A549 (cell line): ENCODE data around the gene TULP3. TPM values are rescaled to one million over a fixed set of nuclear protein-coding genes. Genes with fewer than 3 reads are reported as not detected.
"Not testable (repeated sequence)": the region's sequence is repeated elsewhere in the genome, so short reads cannot be mapped to it uniquely, and the experiment has no call there.

Experiments used
- ATAC-seq, 2 experiments: fragments of 200-7000 bp in 1 of 2; fragments of >200 bp in 1 of 2; cut with Nextera tagmentation in 1 of 2; cut with Tn5 transposase in 1 of 2; 3 replicates each; pipeline versions ENCODE4 v1.8.0 to v1.9.1; 2018 to 2020; ENCODE audit warnings: mild to moderate bottlenecking in 1 of 2, moderate library complexity in 1 of 2
- CTCF ChIA-PET: fragments of 300-600 bp; sonication (Branson Sonifier 250); formaldehyde crosslinking; extraction: SDS; loops from one replicate; lab custom pipeline; 2021; ENCODE audit warnings: antibody characterized with exemption, inconsistent platforms; lab: Yijun Ruan, JAX
- POLR2A ChIA-PET: fragments of 350-600 bp; formaldehyde crosslinking; extraction: SDS; loops from one replicate; lab custom pipeline; 2021; ENCODE audit warnings: antibody characterized with exemption, inconsistent platforms; lab: Yijun Ruan, JAX
- DNase-seq, 2 experiments: peaks; one replicate each; pipeline versions ENCODE4 v3.0.0 to v3.0.0-alpha.2; 2011 to 2016; ENCODE audit warnings: low read depth in 1 of 2, low spot score in 1 of 2
- FAIRE-seq: peaks from 2 replicates; lab custom pipeline; 2011; peaks lifted over from hg19 to GRCh38; lab: Jason Lieb, UNC
- H3K27ac ChIP-seq, 2 experiments: fragments of >200 bp; sonication (Bioruptor Twin); formaldehyde crosslinking; 3 replicates each; pipeline ENCODE4 v1.5.1; 2016 to 2017
- H3K4me1 ChIP-seq: fragments of >200 bp; sonication (Bioruptor Twin); formaldehyde crosslinking; 3 replicates; pipeline ENCODE4 v1.6.1; 2016
- H3K4me2 ChIP-seq: fragments of >200 bp; sonication (Bioruptor Twin); formaldehyde crosslinking; 3 replicates; pipeline ENCODE4 v1.6.1; 2016
- H3K4me3 ChIP-seq: fragments of >200 bp; sonication (Bioruptor Twin); formaldehyde crosslinking; 3 replicates; pipeline ENCODE4 v1.5.1; 2016
- H3K9me3 ChIP-seq: fragments of >200 bp; sonication (Bioruptor Twin); formaldehyde crosslinking; 3 replicates; pipeline ENCODE4 v1.6.1; 2016
- ATOH8 ChIP-seq: fragments of 250-450 bp; sonication (Bioruptor Pico); IDR thresholded peaks from 2 replicates; pipeline ENCODE4 v1.5.0; 2020; ENCODE audit warnings: low read depth, mild to moderate bottlenecking, moderate library complexity
- BCL3 ChIP-seq: fragments of >200 bp; sonication (Bioruptor Twin); formaldehyde crosslinking; IDR thresholded peaks from 3 replicates; pipeline ENCODE4 v1.6.1; 2016
- CHD2 ChIP-seq: fragments of 150-350 bp; IDR thresholded peaks from 2 replicates; pipeline ENCODE4 v1.6.1; 2014; ENCODE audit warnings: low read length; ENCODE audit not compliant: partially characterized antibody
- CHD4 ChIP-seq: fragments of 200-600 bp; sonication (generic); IDR thresholded peaks from 2 replicates; pipeline ENCODE4 v1.6.1; 2016; ENCODE audit warnings: antibody characterized with exemption, mild to moderate bottlenecking, borderline replicate concordance
- E2F6 ChIP-seq: IDR thresholded peaks from 2 replicates; pipeline ENCODE4 v1.6.1; 2012; ENCODE audit warnings: low read depth, borderline replicate concordance
- FOSL2 ChIP-seq, 2 experiments: fragments of 450-650 bp in 1 of 2; fragments of >200 bp in 1 of 2; sonication (Bioruptor Twin) in 1 of 2; formaldehyde crosslinking; IDR thresholded peaks; 2 replicates each; pipeline versions ENCODE4 v1.5.0 to v1.6.1; 2016 to 2020; ENCODE audit warnings: mild to moderate bottlenecking in 1 of 2, moderate library complexity in 1 of 2
- FOXS1 ChIP-seq: fragments of 250-450 bp; sonication (Bioruptor Pico); IDR thresholded peaks from 2 replicates; pipeline ENCODE4 v1.5.0; 2020; ENCODE audit warnings: mild to moderate bottlenecking, moderate library complexity
- HES2 ChIP-seq: fragments of >200 bp; sonication (Bioruptor Twin); formaldehyde crosslinking; IDR thresholded peaks from 2 replicates; pipeline ENCODE4 v1.6.1; 2016
- HEYL ChIP-seq: fragments of 250-450 bp; sonication (Bioruptor Pico); IDR thresholded peaks from 2 replicates; pipeline ENCODE4 v1.8.0; 2021; ENCODE audit warnings: mild to moderate bottlenecking, moderate library complexity
- HMGXB4 ChIP-seq: fragments of 250-450 bp; sonication (Bioruptor Pico); IDR thresholded peaks from 2 replicates; pipeline ENCODE4 v1.5.0; 2021; ENCODE audit warnings: mild to moderate bottlenecking, moderate library complexity, borderline replicate concordance
- HOXA7 ChIP-seq: fragments of 250-450 bp; sonication (Bioruptor Pico); IDR thresholded peaks from 2 replicates; pipeline ENCODE4 v1.5.0; 2020; ENCODE audit warnings: mild to moderate bottlenecking, moderate library complexity
- HOXB5 ChIP-seq: fragments of 250-450 bp; sonication (Bioruptor Pico); IDR thresholded peaks from 2 replicates; pipeline ENCODE4 v1.5.0; 2020; ENCODE audit warnings: mild to moderate bottlenecking, moderate library complexity
- JUN ChIP-seq, 2 experiments: fragments of >200 bp; sonication (Bioruptor Twin); formaldehyde crosslinking; IDR thresholded peaks; 2 replicates in 1 of 2; 3 replicates in 1 of 2; pipeline ENCODE4 v1.6.1; 2016 to 2017
- JUNB ChIP-seq: fragments of >200 bp; sonication (Bioruptor Twin); formaldehyde crosslinking; IDR thresholded peaks from 2 replicates; pipeline ENCODE4 v1.6.1; 2016
- MAX ChIP-seq: IDR thresholded peaks from 2 replicates; pipeline ENCODE4 v1.6.1; 2012
- POLR2AphosphoS2 ChIP-seq: conservative IDR thresholded peaks from 2 replicates; pipeline ENCODE4 v1.6.1; 2012; ENCODE audit warnings: low read length, improper control_type of control experiment, inconsistent platforms
- REST ChIP-seq: fragments of 200-600 bp; sonication (generic); IDR thresholded peaks from 2 replicates; pipeline ENCODE4 v1.6.1; 2016; ENCODE audit warnings: antibody characterized with exemption, mild to moderate bottlenecking, moderate library complexity
- SREBF2 ChIP-seq: fragments of 450-650 bp; IDR thresholded peaks from 2 replicates; pipeline ENCODE4 v1.6.1; 2014; ENCODE audit warnings: mild to moderate bottlenecking, moderate library complexity
- USF2 ChIP-seq: fragments of 450-650 bp; IDR thresholded peaks from 2 replicates; pipeline ENCODE4 v1.6.1; 2014; ENCODE audit warnings: antibody characterized with exemption
- ZNF302 ChIP-seq: fragments of 250-450 bp; sonication (Bioruptor Pico); IDR thresholded peaks from 2 replicates; pipeline ENCODE4 v1.9.0; 2021; ENCODE audit warnings: inconsistent platforms, mild to moderate bottlenecking, moderate library complexity
- WGBS: methylation state at CpG from one replicate; pipeline ENCODE4 v1.1.6; 2017; ENCODE audit errors: missing lambda C conversion rate; 5-methylcytosine and 5-hydroxymethylcytosine counted together
- polyA plus RNA-seq, 4 experiments: library from polyadenylated mRNA; depleted of rRNA in 3 of 4; stranded (reverse); fragments of >200 nt; fragmentation: RNase III in 1 of 4; extraction: RNeasy Plus Mini Kit Qiagen cat#74134 plus additional on column Dnase treatment in 1 of 4; gene quantifications; 2 replicates in 3 of 4; 3 replicates in 1 of 4; pipeline ENCODE4 v1.2.3, GENCODE V29; 2011 to 2017

TULP3 gene
- polyA plus RNA-seq, 2 of the 4 experiments (the other 2 are of a cell fraction) = 19.6 to 32.9 TPM

- WGBS = 89% methylated on average over 7 of the region's 7 CpGs
- no peak for TF ChIP-seq CHD2
- TF ChIP-seq CHD4 = no peak
- no peak for TF ChIP-seq FOXS1 (CRISPR knock-in tag)
- no peak for TF ChIP-seq HOXA7 (CRISPR knock-in tag)
- no peak for TF ChIP-seq JUNB
- no peak for TF ChIP-seq E2F6
- no peak for TF ChIP-seq HES2
- TF ChIP-seq POLR2AphosphoS2 = no peak
- no peak for TF ChIP-seq HOXB5 (CRISPR knock-in tag)
- TF ChIP-seq FOSL2 (IDR thresholded peaks at IDR 0.05) = no peak
- TF ChIP-seq FOSL2 (CRISPR knock-in tag; IDR thresholded peaks at IDR 0.05) = no peak
- ATAC-seq (no peak; a peak in 1 of 6 replicates), FAIRE-seq (no peak), DNase-seq (no peak)
- CTCF ChIA-PET = interaction anchor here (0.6 to 1.6 kb wide), 3 partner anchors 9 to 1203 kb away, joined by 3 to 6 read pairs (median 3); no protein-coding TSS in a partner anchor
- POLR2A ChIA-PET = interaction anchor here (0.5 kb wide), 1 partner anchor 12 kb away, joined by 3 read pairs; no protein-coding TSS in a partner anchor
- H3K4me3 ChIP-seq = no peak overlapping the region
- H3K9me3 ChIP-seq = no peaks in the 10 kb centered on the region
- H3K27ac ChIP-seq = no peak overlapping the region
- no peaks in the 10 kb centered on the region for H3K4me1 ChIP-seq
- no peak overlapping the region for H3K4me2 ChIP-seq
Measured at GRCh38 chr12:2862876-2863275, 27.8 kb upstream of the TULP3 start.

- FAIRE-seq, H3K27ac ChIP-seq, ATAC-seq, H3K4me1 ChIP-seq, H3K9me3 ChIP-seq, H3K4me3 ChIP-seq, H3K4me2 ChIP-seq, DNase-seq: not testable (repeated sequence)
- ChIA-PET CTCF (interaction anchor here (0.7 to 3.0 kb wide), 5 partner anchors 9 to 81 kb away, joined by 3 to 19 read pairs (median 6); no protein-coding TSS in a partner anchor), POLR2A (interaction anchor here (0.5 to 1.1 kb wide), 2 partner anchors 10 to 12 kb away, joined by 3 read pairs; no protein-coding TSS in a partner anchor)
- WGBS = 94% methylated on average over 7 of the region's 7 CpGs
Measured at GRCh38 chr12:2863402-2863801, 27.3 kb upstream of the TULP3 start.

GRCh38 chr12:2864198-2864597, 26.5 kb upstream of the TULP3 start:
- H3K4me2 ChIP-seq = no peak overlapping the region
- no peak for DNase-seq
- no peaks in the 10 kb centered on the region for H3K9me3 ChIP-seq
- no peak for FAIRE-seq
- POLR2A ChIA-PET = interaction anchor here (1.1 kb wide), 1 partner anchor 10 kb away, joined by 3 read pairs; no protein-coding TSS in a partner anchor
- 92% methylated on average over 9 of the region's 9 CpGs for WGBS
- H3K4me3 ChIP-seq = no peak overlapping the region
- no peak overlapping the region for H3K27ac ChIP-seq
- no peak for TF ChIP-seq HES2
- TF ChIP-seq HEYL (CRISPR knock-in tag) = no peak
- TF ChIP-seq USF2 = no peak
- TF ChIP-seq JUN (IDR thresholded peaks at IDR 0.05) = no peak
- no peak for TF ChIP-seq E2F6
- TF ChIP-seq MAX = no peak
- no peak for TF ChIP-seq BCL3
- no peak for TF ChIP-seq SREBF2
- no peak for TF ChIP-seq HMGXB4
- no peak for TF ChIP-seq ATOH8
- TF ChIP-seq ZNF302 (CRISPR knock-in tag) = no peak
- TF ChIP-seq REST = no peak
- TF ChIP-seq, all 56 proteins: peak for 0
- no peaks in the 10 kb centered on the region for H3K4me1 ChIP-seq
- CTCF ChIA-PET = interaction anchor here (0.7 to 3.0 kb wide), 5 partner anchors 10 to 209 kb away, joined by 3 to 19 read pairs (median 5); no protein-coding TSS in a partner anchor
- no peak for ATAC-seq
